SU-DHL-6 (cell line): Measurements from ENCODE around the gene XYLT1.
A peak's percentile ranks its signal among the peaks of the same experiment; 100 is the strongest.

Experiments
- H2AFZ ChIP-seq: fragments of 200-600 bp; sonication (generic); 2 replicates; pipeline ENCODE4 v1.6.1; 2014; ENCODE audit warnings: low read depth, mild to moderate bottlenecking, moderate library complexity, mixed read lengths, antibody characterized with exemption, low read length; ENCODE audit not compliant: severe bottlenecking
- H3F3A ChIP-seq: fragments of 200-600 bp; shearing (Covaris generic); 2 replicates; pipeline ENCODE4 v1.6.0; 2016; ENCODE audit warnings: antibody characterized with exemption, mild to moderate bottlenecking; ENCODE audit not compliant: insufficient read depth
- H3K27ac ChIP-seq: fragments of 200-600 bp; sonication (generic); 2 replicates; pipeline ENCODE4 v1.5.1; 2016; ENCODE audit warnings: low read depth, mild to moderate bottlenecking, low read length, moderate library complexity, mixed read lengths
- H3K27me3 ChIP-seq: fragments of 200-600 bp; sonication (generic), shearing (Covaris generic); 2 replicates; pipeline ENCODE4 v1.6.0; 2014; ENCODE audit warnings: mild to moderate bottlenecking, low read length
- H3K36me3 ChIP-seq: fragments of 200-600 bp; sonication (generic); 2 replicates; pipeline ENCODE4 v1.6.1; 2014; ENCODE audit warnings: mild to moderate bottlenecking, low read length, mixed read lengths
- H3K4me2 ChIP-seq: fragments of 300-600, 200-600 bp; shearing (Covaris generic), sonication (generic); 2 replicates; pipeline ENCODE4 v1.6.0; 2014; ENCODE audit warnings: low read length, low read depth, mild to moderate bottlenecking; ENCODE audit not compliant: poor library complexity, severe bottlenecking
- H3K4me3 ChIP-seq: fragments of 200-600 bp; sonication (generic); 2 replicates; pipeline ENCODE4 v1.5.1; 2014; ENCODE audit warnings: antibody characterized with exemption, low read length, mild to moderate bottlenecking, mixed read lengths; ENCODE audit not compliant: insufficient read depth, poor library complexity, severe bottlenecking
- H3K79me2 ChIP-seq: fragments of 200-600 bp; sonication (generic); 2 replicates; pipeline ENCODE4 v1.6.1; 2014; ENCODE audit warnings: mild to moderate bottlenecking, low read length, moderate library complexity; ENCODE audit not compliant: insufficient read depth
- H3K9ac ChIP-seq: fragments of 200-600 bp; sonication (generic); 2 replicates; pipeline ENCODE4 v1.7.0; 2014; ENCODE audit warnings: mild to moderate bottlenecking, low read length
- H3K9me2 ChIP-seq: fragments of 200-600 bp; sonication (generic); replicated peaks from 2 replicates; pipeline ENCODE4 v1.6.1; 2014; ENCODE audit warnings: low read length; ENCODE audit not compliant: insufficient read depth
- H3K9me3 ChIP-seq: fragments of 200-600 bp; sonication (generic); 2 replicates; pipeline ENCODE4 v1.6.1; 2014; ENCODE audit warnings: low read length, mixed read lengths; ENCODE audit not compliant: insufficient read depth
- H4K20me1 ChIP-seq: fragments of 200-600 bp; sonication (generic); 2 replicates; pipeline ENCODE4 v1.6.1; 2014; ENCODE audit warnings: low read depth, mild to moderate bottlenecking, antibody characterized with exemption, low read length, moderate library complexity, mixed read lengths
- CTCF ChIP-seq: fragments of 200-600 bp; sonication (generic); IDR thresholded peaks from one replicate; pipeline ENCODE4 v1.5.1; 2017; ENCODE audit warnings: antibody characterized with exemption, mild to moderate bottlenecking, low read length, moderate library complexity; ENCODE audit not compliant: insufficient read depth, poor library complexity, severe bottlenecking
- EZH2phosphoT487 ChIP-seq: fragments of 200-600 bp; sonication (generic), shearing (Covaris generic); conservative IDR thresholded peaks from 2 replicates; pipeline ENCODE4 v1.6.1; 2018; ENCODE audit warnings: mild to moderate bottlenecking, antibody characterized with exemption, low read length, moderate library complexity, mixed read lengths

Gene XYLT1

GRCh38 chr16:17414916-17415315 is 55.8 kb downstream of the XYLT1 start:
- peaks cover 9% of the 10 kb centered on the region for H3F3A ChIP-seq
- H3K79me2 ChIP-seq: peaks cover 72% of the 10 kb centered on the region
- peak overlapping the region; percentile 37 for H3K4me2 ChIP-seq
- H2AFZ ChIP-seq: no peak overlapping the region
- peak overlapping the region; percentile 32; the same call in 1 of the 2 replicates for H3K9ac ChIP-seq
- no peaks in the 10 kb centered on the region for H3K9me3 ChIP-seq
- peak overlapping the region; percentile 24 for H3K27ac ChIP-seq
- H4K20me1 ChIP-seq: no peaks in the 10 kb centered on the region
- no peaks in the 10 kb centered on the region for H3K9me2 ChIP-seq
- H3K36me3 ChIP-seq: peaks cover 6% of the 10 kb centered on the region
- no peak overlapping the region for H3K4me3 ChIP-seq
- TF ChIP-seq CTCF (no peak), EZH2phosphoT487 (no peak)
- H3K27me3 ChIP-seq: no peaks in the 10 kb centered on the region

GRCh38 chr16:17414421-17414820 is 56.3 kb downstream of the XYLT1 start:
- Histone ChIP-seq H3K9ac (peak overlapping the region; percentile 32; the same call in 1 of the 2 replicates), H3F3A (peaks cover 6% of the 10 kb centered on the region; the same call in 1 of the 2 replicates), H3K9me2 (no peaks in the 10 kb centered on the region), H3K79me2 (peaks cover 72% of the 10 kb centered on the region), H3K36me3 (peaks cover 6% of the 10 kb centered on the region), H3K9me3 (no peaks in the 10 kb centered on the region), H2AFZ (no peak overlapping the region), H3K4me3 (no peak overlapping the region), H4K20me1 (no peaks in the 10 kb centered on the region), H3K27me3 (no peaks in the 10 kb centered on the region), H3K4me2 (peak overlapping the region; percentile 37), H3K27ac (peak overlapping the region; percentile 24)
- TF ChIP-seq CTCF (no peak), EZH2phosphoT487 (no peak)

- Histone ChIP-seq H3K9me3 (no peaks in the 10 kb centered on the region), H3K27ac (no peak overlapping the region), H3K79me2 (peaks cover 76% of the 10 kb centered on the region), H3K9me2 (no peaks in the 10 kb centered on the region), H3K4me2 (no peak overlapping the region), H3K4me3 (no peak overlapping the region), H3K27me3 (no peaks in the 10 kb centered on the region), H3K36me3 (peaks cover 6% of the 10 kb centered on the region), H4K20me1 (no peaks in the 10 kb centered on the region), H3K9ac (no peak overlapping the region), H2AFZ (no peak overlapping the region), H3F3A (peaks cover 6% of the 10 kb centered on the region; the same call in 1 of the 2 replicates)
- TF ChIP-seq CTCF: no peak
- no peak for TF ChIP-seq EZH2phosphoT487
These were observed 57.3 kb downstream of the XYLT1 start for GRCh38 chr16:17413508-17413907.

- Histone ChIP-seq H3K79me2 (peaks cover 70% of the 10 kb centered on the region), H4K20me1 (no peaks in the 10 kb centered on the region)
These were observed 58.0 kb downstream of the XYLT1 start for GRCh38 chr16:17412791-17413190.

More at GRCh38 chr16:17412791-17413190, 58.0 kb downstream of the XYLT1 start:
- H3K4me3 ChIP-seq: no peak overlapping the region
- no peak overlapping the region for H3K9ac ChIP-seq
- H3F3A ChIP-seq: peaks cover 6% of the 10 kb centered on the region; the same call in 1 of the 2 replicates
- peaks cover under 1% of the 10 kb centered on the region for H3K36me3 ChIP-seq
- TF ChIP-seq CTCF: no peak
- no peak for TF ChIP-seq EZH2phosphoT487
- no peaks in the 10 kb centered on the region for H3K9me2 ChIP-seq
- no peak overlapping the region for H2AFZ ChIP-seq
- no peak overlapping the region for H3K4me2 ChIP-seq
- H3K27me3 ChIP-seq: no peaks in the 10 kb centered on the region
- H3K9me3 ChIP-seq: no peaks in the 10 kb centered on the region
- no peak overlapping the region for H3K27ac ChIP-seq
